GM15510 (cell line): ENCODE measurements around the gene CROCC2.

Experiments
- POLR2A ChIP-seq: IDR thresholded peaks from 3 replicates; pipeline ENCODE4 v1.6.1; 2011; ENCODE audit warnings: borderline replicate concordance; ENCODE audit not compliant: insufficient read length; ENCODE audit errors: extremely low read depth

The CROCC2 gene

GRCh38 chr2:240906141-240906910 lies at the start of gene CROCC2:
Gene CROCC2 (plus strand): TSS chr2:240906336. CDS start chr2:240906514, 178 bp downstream.
- no peak for TF ChIP-seq POLR2A

- TF ChIP-seq POLR2A: no peak
Measured at GRCh38 chr2:240857039-240858008, 48.8 kb upstream of the CROCC2 start.

DNA sequence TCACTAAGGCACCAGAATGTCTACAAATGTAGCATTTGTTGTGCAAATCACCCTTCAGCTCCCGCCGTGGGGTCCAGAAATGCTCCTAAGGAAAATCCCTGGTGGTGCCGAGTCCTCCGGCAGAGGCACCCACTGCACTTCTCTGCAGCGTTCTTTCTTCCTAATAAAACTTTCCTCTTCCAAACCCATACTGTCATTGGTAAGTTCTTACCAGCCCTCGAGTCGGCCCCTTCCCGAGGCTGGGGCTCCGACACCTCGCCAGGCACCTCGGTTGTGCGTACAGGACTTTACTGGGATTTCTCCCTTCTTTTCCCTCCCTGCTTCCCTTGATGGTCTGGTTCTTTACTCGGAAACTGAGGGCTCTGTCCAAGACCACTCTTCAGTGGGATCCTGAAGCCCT lies 47.8 kb upstream of the CROCC2 start:
- TF ChIP-seq POLR2A: no peak

DNA sequence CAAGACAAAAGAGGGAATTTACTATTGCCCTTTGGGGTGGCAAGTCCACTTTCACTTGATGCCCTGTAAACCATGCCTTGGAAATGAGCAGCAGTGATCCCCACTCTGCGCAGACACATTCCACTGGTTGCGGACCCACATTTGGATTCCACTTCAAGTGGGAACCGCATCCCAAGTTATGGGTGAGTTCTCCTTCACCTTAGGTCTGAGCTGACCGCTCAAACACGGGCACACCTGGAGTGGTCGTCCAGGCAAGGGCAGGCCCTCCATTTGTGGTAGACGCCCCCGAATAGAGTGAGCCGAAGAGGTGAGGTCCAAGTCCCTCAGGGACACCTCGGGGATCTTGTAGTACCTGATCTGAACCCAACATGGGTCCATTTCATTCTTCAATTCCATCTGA lies 47.3 kb upstream of the CROCC2 start:
- no peak for TF ChIP-seq POLR2A

DNA sequence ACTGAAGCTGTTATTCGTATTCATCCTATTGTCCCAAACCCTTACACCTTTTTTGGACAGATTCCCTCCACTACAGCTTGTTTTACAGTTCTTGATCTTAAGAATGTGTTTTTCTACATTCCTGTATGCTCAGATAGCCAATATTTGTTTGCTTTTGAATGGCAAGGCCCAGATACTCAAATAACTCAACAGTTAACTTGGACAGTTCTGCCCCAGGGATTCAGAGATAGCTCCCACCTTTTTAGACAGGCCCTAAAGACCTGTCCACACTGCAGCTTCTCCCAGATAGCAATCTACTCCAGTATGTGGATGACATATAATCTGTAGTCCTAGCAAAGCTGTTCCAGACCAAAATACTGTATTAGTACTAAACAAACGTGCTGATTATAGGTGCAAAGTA lies 44.6 kb upstream of the CROCC2 start:
- no peak for TF ChIP-seq POLR2A

- no peak for TF ChIP-seq POLR2A
Measured at GRCh38 chr2:240864475-240864874, 41.7 kb upstream of the CROCC2 start.

- TF ChIP-seq POLR2A: no peak
Measured at GRCh38 chr2:240865391-240865790, 40.7 kb upstream of the CROCC2 start.

DNA sequence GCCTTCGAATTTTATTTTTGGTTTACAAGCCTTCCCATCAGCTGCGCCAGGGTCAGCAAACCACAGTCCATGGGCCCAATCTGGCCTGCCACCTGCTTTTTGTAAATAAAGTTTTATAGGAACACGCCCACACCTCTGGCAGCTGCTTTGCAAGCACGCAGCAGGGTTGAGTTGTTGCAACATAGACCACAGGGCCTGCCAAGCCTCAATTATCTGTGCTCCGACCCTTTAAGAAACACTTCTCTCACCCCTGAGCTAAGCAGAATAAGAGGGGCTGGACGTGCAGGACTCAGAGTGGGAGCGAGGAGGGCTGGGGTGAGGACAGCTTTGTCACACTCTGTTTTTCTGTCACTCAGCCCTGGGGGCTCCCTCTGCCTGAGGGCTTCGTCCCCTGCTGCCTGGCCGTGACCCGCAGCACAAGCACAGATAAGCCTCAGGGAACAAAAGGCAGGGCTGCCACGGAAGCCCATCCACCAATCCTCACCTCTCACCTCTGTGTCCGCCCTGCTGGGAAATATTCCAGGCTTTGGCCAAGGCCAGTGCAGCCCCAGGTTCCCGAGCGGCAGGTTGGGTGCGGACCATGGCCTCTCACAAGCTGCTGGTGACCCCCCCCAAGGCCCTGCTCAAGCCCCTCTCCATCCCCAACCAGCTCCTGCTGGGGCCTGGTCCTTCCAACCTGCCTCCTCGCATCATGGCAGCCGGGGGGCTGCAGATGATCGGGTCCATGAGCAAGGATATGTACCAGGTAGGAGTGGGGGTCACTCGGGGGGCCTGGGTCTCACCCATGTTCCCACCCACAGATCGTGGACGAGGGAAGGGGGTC lies 37.6 kb upstream of the CROCC2 start, which contains the start of gene AGXT:
Gene AGXT (plus strand): TSS at position 539 of the 823 bp plus-strand sequence. CDS start 42 bp downstream, at position 581.
- TF ChIP-seq POLR2A: no peak

DNA sequence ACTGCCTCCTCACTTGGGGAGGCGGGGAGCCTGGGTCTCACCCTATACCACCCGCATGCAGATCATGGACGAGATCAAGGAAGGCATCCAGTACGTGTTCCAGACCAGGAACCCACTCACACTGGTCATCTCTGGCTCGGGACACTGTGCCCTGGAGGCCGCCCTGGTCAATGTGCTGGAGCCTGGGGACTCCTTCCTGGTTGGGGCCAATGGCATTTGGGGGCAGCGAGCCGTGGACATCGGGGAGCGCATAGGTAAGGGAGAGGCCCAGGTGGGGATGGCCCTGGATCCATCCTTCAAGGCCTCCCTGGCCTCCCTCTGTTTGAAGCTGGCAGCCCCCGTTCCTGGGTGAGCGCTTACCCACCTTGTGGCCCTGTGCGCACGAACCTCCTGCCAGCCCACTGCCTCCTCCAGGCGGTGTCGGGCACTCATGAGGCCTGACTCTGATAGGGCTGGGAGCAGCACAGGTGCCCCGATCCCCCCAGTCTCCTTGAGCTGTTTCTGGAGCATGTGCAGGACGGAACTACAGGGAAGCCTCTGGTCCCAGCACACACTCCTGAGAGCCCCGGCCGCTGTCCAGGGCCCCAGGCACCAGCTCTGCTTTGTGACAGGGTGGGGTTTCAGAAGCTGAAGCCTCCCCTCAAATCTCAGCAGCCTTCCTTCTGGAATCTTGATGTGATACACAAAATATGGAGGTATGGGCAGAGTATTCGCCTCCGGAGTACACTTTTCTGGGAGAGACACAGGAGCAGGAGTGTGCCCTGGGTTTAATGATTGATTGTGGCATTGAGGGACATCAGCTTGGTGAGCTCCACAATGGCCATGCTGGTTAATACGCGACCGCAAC lies 36.8 kb upstream of the CROCC2 start:
- TF ChIP-seq POLR2A: no peak

DNA sequence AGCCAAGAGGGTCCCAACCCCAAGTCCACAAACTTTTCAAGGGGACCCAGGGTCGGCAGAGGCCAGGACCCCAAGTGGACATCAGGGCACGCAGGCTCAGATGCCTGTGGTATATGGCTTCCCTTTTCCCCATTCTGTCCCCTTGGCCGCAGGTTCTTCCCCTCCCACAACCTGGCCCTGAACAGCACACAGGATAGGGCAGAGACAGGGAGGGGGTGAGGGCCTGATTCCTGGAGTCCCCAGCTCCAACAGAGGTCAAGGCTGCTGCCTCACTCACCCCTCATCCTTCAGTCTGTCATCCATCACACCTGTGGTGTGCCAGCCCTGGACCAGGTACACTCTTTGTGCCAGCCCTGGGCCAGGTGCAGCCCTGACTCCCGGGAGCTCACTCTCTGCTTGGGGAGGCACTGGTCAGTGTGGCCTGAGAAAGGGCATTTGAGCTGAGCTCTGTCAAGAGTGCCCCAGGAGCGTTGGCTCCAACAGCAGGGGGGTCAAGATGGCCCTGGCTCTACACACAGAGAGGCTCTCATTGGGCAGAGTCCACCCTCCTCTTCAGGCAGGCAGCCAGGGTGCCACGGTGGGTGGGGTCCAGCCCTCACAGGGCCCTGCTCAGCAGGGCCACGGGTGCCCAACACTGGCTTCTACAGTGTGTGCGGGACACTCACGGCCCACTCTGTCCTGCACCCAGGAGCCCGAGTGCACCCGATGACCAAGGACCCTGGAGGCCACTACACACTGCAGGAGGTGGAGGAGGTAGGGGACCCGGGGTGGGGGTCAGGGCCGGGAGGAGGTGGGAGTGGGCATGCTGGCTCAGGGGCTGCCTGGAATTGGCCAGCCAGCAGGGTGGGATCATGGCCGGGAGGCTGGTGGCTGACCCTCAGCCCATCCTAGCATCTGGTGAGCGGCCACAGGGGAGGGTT lies 35.9 kb upstream of the CROCC2 start:
- no peak for TF ChIP-seq POLR2A

DNA sequence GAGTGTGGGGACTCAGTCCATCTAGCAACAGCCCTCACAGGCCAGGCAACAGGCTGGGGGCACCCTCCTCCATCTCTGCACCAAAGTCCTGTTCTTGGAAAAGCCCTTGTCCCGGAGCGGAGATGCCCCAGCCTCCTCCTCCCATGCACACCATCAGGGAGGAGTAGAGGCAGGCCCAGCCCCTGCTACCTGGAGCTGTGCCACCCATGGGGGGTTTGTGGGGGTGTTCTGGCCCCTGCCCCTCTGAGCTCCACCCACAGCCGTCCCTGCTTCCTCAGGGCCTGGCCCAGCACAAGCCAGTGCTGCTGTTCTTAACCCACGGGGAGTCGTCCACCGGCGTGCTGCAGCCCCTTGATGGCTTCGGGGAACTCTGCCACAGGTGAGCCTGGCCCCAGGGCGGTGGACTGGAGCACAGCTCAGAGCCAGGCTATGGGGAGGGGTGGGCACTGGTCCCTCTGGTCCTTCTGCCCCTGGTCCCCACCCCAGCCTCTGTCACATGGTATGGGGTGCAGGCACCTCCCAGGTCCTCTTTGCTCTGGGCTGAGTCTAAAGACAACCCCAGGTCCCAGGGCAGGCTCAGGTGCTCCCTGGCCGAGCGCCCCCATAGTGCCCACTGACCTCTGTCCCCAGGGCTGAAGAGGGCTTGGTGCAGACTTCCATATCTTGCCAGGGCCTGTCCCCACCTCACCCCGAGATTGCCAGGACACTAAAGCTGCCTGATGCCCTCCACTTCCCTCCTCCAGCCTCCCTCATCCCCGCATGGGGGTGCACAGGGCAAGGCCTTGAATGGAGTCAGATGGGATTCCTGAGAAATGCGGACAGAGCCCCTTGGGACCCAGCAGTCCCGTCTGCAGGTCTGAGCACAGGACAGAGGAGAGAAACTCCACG lies 34.8 kb upstream of the CROCC2 start:
- TF ChIP-seq POLR2A: no peak
